HEK293 (cell line): ENCODE measurements around the gene VPS13C.

ENCODE experiments used
- CTCF ChIA-PET: fragments of 350-600 bp; formaldehyde crosslinking; extraction: SDS; loops from one replicate; lab custom pipeline; 2021; ENCODE audit warnings: antibody characterized with exemption; lab: Yijun Ruan, JAX
- POLR2A ChIA-PET: fragments of 300-600 bp; formaldehyde crosslinking; extraction: SDS; loops from one replicate; lab custom pipeline; 2020; ENCODE audit warnings: antibody characterized with exemption, inconsistent platforms; lab: Yijun Ruan, JAX
- H3K27ac ChIP-seq: fragments of 200-500 bp; sonication (Bioruptor generic); 2 replicates; pipeline ENCODE4 v1.5.1; 2014; ENCODE audit warnings: low read depth, low read length, control low read depth, inconsistent platforms; ENCODE audit errors: extremely low read depth
- H3K36me3 ChIP-seq, 2 experiments: fragments of 200-500 bp in 1 of 2; sonication (Bioruptor generic) in 1 of 2; 1 replicate in 1 of 2; 2 replicates in 1 of 2; pipeline ENCODE4 v1.5.1; 2014 to 2017; ENCODE audit warnings: inconsistent platforms in 2 of 2, low read length in 2 of 2; ENCODE audit not compliant: control insufficient read depth in 2 of 2, insufficient read depth in 1 of 2
- H3K4me1 ChIP-seq: fragments of 200-500 bp; sonication (Bioruptor generic); 2 replicates; pipeline ENCODE4 v1.5.1; 2014; ENCODE audit warnings: mild to moderate bottlenecking, low read length, inconsistent platforms; ENCODE audit not compliant: control insufficient read depth, insufficient read depth
- H3K4me3 ChIP-seq: 2 replicates; pipeline ENCODE4 v1.5.1; 2011; ENCODE audit warnings: low read depth, mild to moderate bottlenecking, control low read depth, low read length, moderate library complexity
- H3K9me3 ChIP-seq: fragments of 200-500 bp; sonication (Bioruptor generic); 2 replicates; pipeline ENCODE4 v1.5.1; 2014; ENCODE audit warnings: low read depth, low read length, inconsistent platforms; ENCODE audit not compliant: control insufficient read depth, insufficient read depth
- GFI1B ChIP-seq: fragments of 450-650 bp; formaldehyde crosslinking; IDR thresholded peaks from 2 replicates; pipeline ENCODE4 v1.5.1; 2016; ENCODE audit warnings: missing biosample characterization, missing genetic modification characterization
- INSM2 ChIP-seq: fragments of 450-650 bp; formaldehyde crosslinking; IDR thresholded peaks from 2 replicates; pipeline ENCODE4 v1.5.1; 2016; ENCODE audit warnings: missing biosample characterization, missing genetic modification characterization
- PRDM6 ChIP-seq: fragments of 450-650 bp; formaldehyde crosslinking; IDR thresholded peaks from 2 replicates; pipeline ENCODE4 v1.5.1; 2017; ENCODE audit warnings: missing biosample characterization, missing genetic modification characterization
- REPIN1 ChIP-seq: fragments of 450-650 bp; formaldehyde crosslinking; IDR thresholded peaks from 2 replicates; pipeline ENCODE4 v1.5.1; 2017; ENCODE audit warnings: missing biosample characterization, missing genetic modification characterization, low read depth
- TRIM28 ChIP-seq: IDR thresholded peaks from 2 replicates; pipeline ENCODE4 v1.6.1; 2011; ENCODE audit warnings: low read length, control low read depth, borderline replicate concordance
- ZBTB26 ChIP-seq: fragments of 450-650 bp; formaldehyde crosslinking; optimal IDR thresholded peaks from 2 replicates; pipeline ENCODE3; 2016; ENCODE audit warnings: missing biosample characterization, mild to moderate bottlenecking, missing genetic modification characterization
- ZFP3 ChIP-seq: fragments of 450-650 bp; formaldehyde crosslinking; IDR thresholded peaks from 2 replicates; pipeline ENCODE4 v1.5.1; 2016; ENCODE audit warnings: low read depth, missing biosample characterization, missing genetic modification characterization
- ZNF175 ChIP-seq: fragments of 450-650 bp; formaldehyde crosslinking; IDR thresholded peaks from 2 replicates; pipeline ENCODE4 v1.5.1; 2016; ENCODE audit warnings: missing biosample characterization, missing genetic modification characterization
- ZNF239 ChIP-seq: fragments of 450-650 bp; formaldehyde crosslinking; IDR thresholded peaks from 2 replicates; pipeline ENCODE4 v1.5.1; 2016; ENCODE audit warnings: missing biosample characterization, missing genetic modification characterization
- ZNF280D ChIP-seq: fragments of 450-650 bp; formaldehyde crosslinking; IDR thresholded peaks from 2 replicates; pipeline ENCODE4 v1.5.1; 2016; ENCODE audit warnings: missing biosample characterization, missing genetic modification characterization
- ZNF558 ChIP-seq: fragments of 450-650 bp; formaldehyde crosslinking; IDR thresholded peaks from 2 replicates; pipeline ENCODE4 v1.5.1; 2016; ENCODE audit warnings: missing biosample characterization, missing genetic modification characterization
- ZNF626 ChIP-seq: fragments of 450-650 bp; sonication (Bioruptor Pico); formaldehyde crosslinking; IDR thresholded peaks from 2 replicates; pipeline ENCODE4 v1.5.1; 2018; ENCODE audit warnings: missing biosample characterization, missing genetic modification characterization, inconsistent platforms
- ZNF629 ChIP-seq: fragments of 450-650 bp; formaldehyde crosslinking; IDR thresholded peaks from 2 replicates; pipeline ENCODE4 v1.5.1; 2017; ENCODE audit warnings: missing biosample characterization, missing genetic modification characterization
- ZNF639 ChIP-seq: fragments of 450-650 bp; formaldehyde crosslinking; IDR thresholded peaks from 2 replicates; pipeline ENCODE4 v1.5.1; 2016; ENCODE audit warnings: missing biosample characterization, missing genetic modification characterization
- ZNF664 ChIP-seq: fragments of 450-650 bp; formaldehyde crosslinking; IDR thresholded peaks from 2 replicates; pipeline ENCODE4 v1.5.1; 2016; ENCODE audit warnings: missing biosample characterization, missing genetic modification characterization
- ZNF704 ChIP-seq: fragments of 450-650 bp; formaldehyde crosslinking; IDR thresholded peaks from 2 replicates; pipeline ENCODE4 v1.5.1; 2016; ENCODE audit warnings: missing biosample characterization, missing genetic modification characterization
- ZNF768 ChIP-seq: fragments of 450-650 bp; formaldehyde crosslinking; IDR thresholded peaks from 2 replicates; pipeline ENCODE4 v1.5.1; 2018; ENCODE audit warnings: missing biosample characterization, mild to moderate bottlenecking, missing genetic modification characterization
- ZNF837 ChIP-seq: fragments of 450-650 bp; formaldehyde crosslinking; IDR thresholded peaks from 2 replicates; pipeline ENCODE4 v1.5.1; 2016; ENCODE audit warnings: missing biosample characterization, missing genetic modification characterization

VPS13C gene

GRCh38 chr15:61857169-61857829 is 202.9 kb downstream of the VPS13C start:
- no peak for TF ChIP-seq TRIM28
- no peak for TF ChIP-seq ZNF704 (tag by site-specific recombination)
- TF ChIP-seq ZNF175 = no peak
- TF ChIP-seq ZNF768 (tag by site-specific recombination) = no peak
- no peak for TF ChIP-seq ZNF280D (tag by site-specific recombination)
- TF ChIP-seq GFI1B (tag by site-specific recombination) = no peak
- no peak for TF ChIP-seq ZNF558
- no peak for TF ChIP-seq ZFP3
- TF ChIP-seq ZNF639 (tag by site-specific recombination) = no peak
- TF ChIP-seq INSM2 (tag by site-specific recombination) = no peak
- no peak for TF ChIP-seq ZNF837 (tag by site-specific recombination)
- TF ChIP-seq ZNF664 (tag by site-specific recombination) = no peak
- TF ChIP-seq ZNF626 (tag by site-specific recombination) = no peak
- peaks cover 0 to 4% of the 10 kb centered on the region in 2 experiments; a peak in 1 of 3 replicates for H3K36me3 ChIP-seq
- H3K9me3 ChIP-seq = no peaks in the 10 kb centered on the region
- H3K4me3 ChIP-seq = no peak overlapping the region
- no peaks in the 10 kb centered on the region for H3K4me1 ChIP-seq
- H3K27ac ChIP-seq = no peak overlapping the region
- POLR2A ChIA-PET = no interaction called here
- CTCF ChIA-PET = no interaction called here

- no peak for TF ChIP-seq TRIM28
- POLR2A ChIA-PET = no interaction called here
Observed at GRCh38 chr15:61856295-61856694, 204.0 kb downstream of the VPS13C start.

GRCh38 chr15:61853195-61853594 is 207.1 kb downstream of the VPS13C start:
- Histone ChIP-seq H3K27ac (no peak overlapping the region), H3K4me1 (no peaks in the 10 kb centered on the region), H3K36me3 (peaks cover 0 to 4% of the 10 kb centered on the region in 2 experiments; a peak in 1 of 3 replicates), H3K4me3 (no peak overlapping the region), H3K9me3 (no peaks in the 10 kb centered on the region)
- ChIA-PET POLR2A (no interaction called here), CTCF (interaction anchor here (1.5 kb wide), 1 partner anchor 16 kb away, joined by 3 read pairs; no protein-coding TSS in a partner anchor)
- TF ChIP-seq ZNF629 (tag by site-specific recombination) (no peak), ZBTB26 (no peak), ZNF239 (no peak), REPIN1 (no peak), PRDM6 (tag by site-specific recombination) (no peak)

More at GRCh38 chr15:61856295-61856694, 204.0 kb downstream of the VPS13C start:
- CTCF ChIA-PET = no interaction called here
- Histone ChIP-seq H3K4me3 (no peak overlapping the region), H3K27ac (no peak overlapping the region), H3K4me1 (no peaks in the 10 kb centered on the region), H3K36me3 (peaks cover 0 to 4% of the 10 kb centered on the region in 2 experiments; a peak in 1 of 3 replicates), H3K9me3 (no peaks in the 10 kb centered on the region)
